ENCODE results near the gene IFI27L2.

Gene IFI27L2

GRCh38 chr14:94152676-94153075 lies 23.3 kb upstream of the IFI27L2 start:
- no peak for DNase-seq (ENCODE audit: low read depth in 2 of 2)

- no peak for DNase-seq (ENCODE audit: low read depth in 2 of 2)
Observed at GRCh38 chr14:94145902-94146527, 16.6 kb upstream of the IFI27L2 start.

- DNase-seq (ENCODE audit: low read depth in 2 of 2) = no peak
Observed at GRCh38 chr14:94144765-94145164, 15.4 kb upstream of the IFI27L2 start.

GRCh38 chr14:94143711-94144110 lies 14.3 kb upstream of the IFI27L2 start:
- DNase-seq (ENCODE audit: low read depth in 2 of 2) = no peak

GRCh38 chr14:94143239-94143638 lies 13.8 kb upstream of the IFI27L2 start:
- no peak for DNase-seq (ENCODE audit: low read depth in 2 of 2)

- DNase-seq (ENCODE audit: low read depth in 2 of 2) = no peak
Observed at GRCh38 chr14:94142836-94143235, 13.4 kb upstream of the IFI27L2 start.

- no peak for DNase-seq (ENCODE audit: low read depth in 2 of 2)
Observed at GRCh38 chr14:94142247-94142646, 12.8 kb upstream of the IFI27L2 start.

GRCh38 chr14:94139421-94139820 lies 10.0 kb upstream of the IFI27L2 start:
- DNase-seq (ENCODE audit: low read depth in 2 of 2) = no peak

- no peak for DNase-seq (ENCODE audit: low read depth in 2 of 2)
Observed at GRCh38 chr14:94139006-94139405, 9.6 kb upstream of the IFI27L2 start.

- DNase-seq (ENCODE audit: low read depth in 2 of 2) = no peak
Observed at GRCh38 chr14:94138251-94138650, 8.8 kb upstream of the IFI27L2 start.

- peak; percentile 76 to 90 for DNase-seq (ENCODE audit: low read depth in 2 of 2)
Observed at GRCh38 chr14:94136575-94137331, 7.3 kb upstream of the IFI27L2 start.

- DNase-seq (ENCODE audit: low read depth in 2 of 2) = no peak
Observed at GRCh38 chr14:94135476-94135875, 6.1 kb upstream of the IFI27L2 start.

- peak; percentile 39 to 43 for DNase-seq (ENCODE audit: low read depth in 2 of 2)
Observed at GRCh38 chr14:94132285-94132887, 3.0 kb upstream of the IFI27L2 start.

- peak in 1 of 2 donors; percentile 12 for DNase-seq (ENCODE audit: low read depth in 2 of 2)
Observed at GRCh38 chr14:94129758-94130414, 482 bp upstream of the IFI27L2 start.

GRCh38 chr14:94128216-94128839 lies 1.1 kb downstream of the IFI27L2 start:
- DNase-seq (ENCODE audit: low read depth in 2 of 2) = no peak

- DNase-seq (ENCODE audit: low read depth in 2 of 2) = no peak
Observed at GRCh38 chr14:94127330-94127729, 2.1 kb downstream of the IFI27L2 start.

GRCh38 chr14:94126800-94127199 lies 2.6 kb downstream of the IFI27L2 start:
- no peak for DNase-seq (ENCODE audit: low read depth in 2 of 2)

- no peak for DNase-seq (ENCODE audit: low read depth in 2 of 2)
Observed at GRCh38 chr14:94126419-94126677, 3.1 kb downstream of the IFI27L2 start.

GRCh38 chr14:94125659-94126418 lies 3.6 kb downstream of the IFI27L2 start:
- no peak for DNase-seq (ENCODE audit: low read depth in 2 of 2)

- DNase-seq (ENCODE audit: low read depth in 2 of 2) = no peak
Observed at GRCh38 chr14:94124582-94125377, 4.6 kb downstream of the IFI27L2 start.

GRCh38 chr14:94123868-94124267 lies 5.5 kb downstream of the IFI27L2 start:
- DNase-seq (ENCODE audit: low read depth in 2 of 2) = no peak
